Kidney epithelial cell (primary cell): Measurements from ENCODE around the gene STK16. TPM values are rescaled to one million over a fixed set of nuclear protein-coding genes. Genes with fewer than 3 reads are reported as not detected.

Experiments used
- DNase-seq: peaks from one replicate; pipeline ENCODE4 v3.0.0-alpha.2; 2010; ENCODE audit warnings: low read depth
- H3K27me3 ChIP-seq: 2 replicates; pipeline ENCODE4 v1.6.0; 2011; ENCODE audit warnings: low read length; ENCODE audit not compliant: control insufficient read depth, insufficient read depth
- H3K36me3 ChIP-seq: 2 replicates; pipeline ENCODE4 v1.5.1; 2011; ENCODE audit warnings: low read length; ENCODE audit not compliant: control insufficient read depth, insufficient read depth
- H3K4me3 ChIP-seq: 2 replicates; pipeline ENCODE4 v1.5.1; 2011; ENCODE audit warnings: low read depth, mild to moderate bottlenecking, control low read depth, low read length
- total RNA-seq: library from RNA; depleted of rRNA; stranded (reverse); fragments of >200 nt; gene quantifications from 2 replicates; pipeline ENCODE4 v1.2.3, GENCODE V29; 2015
- TF ChIP-seq, protein P1 (sequence below): IDR thresholded peaks from 2 replicates; pipeline ENCODE4 v1.5.1; 2011; ENCODE audit warnings: mild to moderate bottlenecking, moderate library complexity, low read length, control low read depth, inconsistent platforms; ENCODE audit not compliant: insufficient read depth, poor library complexity, severe bottlenecking

Gene STK16
- total RNA-seq, 1 donor from 2014 or later: 30.0 TPM

- H3K27me3 ChIP-seq: no peaks in the 10 kb centered on the region
- no peak for DNase-seq
- TF ChIP-seq, protein P1, sequence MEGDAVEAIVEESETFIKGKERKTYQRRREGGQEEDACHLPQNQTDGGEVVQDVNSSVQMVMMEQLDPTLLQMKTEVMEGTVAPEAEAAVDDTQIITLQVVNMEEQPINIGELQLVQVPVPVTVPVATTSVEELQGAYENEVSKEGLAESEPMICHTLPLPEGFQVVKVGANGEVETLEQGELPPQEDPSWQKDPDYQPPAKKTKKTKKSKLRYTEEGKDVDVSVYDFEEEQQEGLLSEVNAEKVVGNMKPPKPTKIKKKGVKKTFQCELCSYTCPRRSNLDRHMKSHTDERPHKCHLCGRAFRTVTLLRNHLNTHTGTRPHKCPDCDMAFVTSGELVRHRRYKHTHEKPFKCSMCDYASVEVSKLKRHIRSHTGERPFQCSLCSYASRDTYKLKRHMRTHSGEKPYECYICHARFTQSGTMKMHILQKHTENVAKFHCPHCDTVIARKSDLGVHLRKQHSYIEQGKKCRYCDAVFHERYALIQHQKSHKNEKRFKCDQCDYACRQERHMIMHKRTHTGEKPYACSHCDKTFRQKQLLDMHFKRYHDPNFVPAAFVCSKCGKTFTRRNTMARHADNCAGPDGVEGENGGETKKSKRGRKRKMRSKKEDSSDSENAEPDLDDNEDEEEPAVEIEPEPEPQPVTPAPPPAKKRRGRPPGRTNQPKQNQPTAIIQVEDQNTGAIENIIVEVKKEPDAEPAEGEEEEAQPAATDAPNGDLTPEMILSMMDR: no peak
- no peak overlapping the region for H3K4me3 ChIP-seq
- no peaks in the 10 kb centered on the region for H3K36me3 ChIP-seq
Observed at GRCh38 chr2:219247678-219248642, 2.7 kb downstream of the STK16 start.

DNA sequence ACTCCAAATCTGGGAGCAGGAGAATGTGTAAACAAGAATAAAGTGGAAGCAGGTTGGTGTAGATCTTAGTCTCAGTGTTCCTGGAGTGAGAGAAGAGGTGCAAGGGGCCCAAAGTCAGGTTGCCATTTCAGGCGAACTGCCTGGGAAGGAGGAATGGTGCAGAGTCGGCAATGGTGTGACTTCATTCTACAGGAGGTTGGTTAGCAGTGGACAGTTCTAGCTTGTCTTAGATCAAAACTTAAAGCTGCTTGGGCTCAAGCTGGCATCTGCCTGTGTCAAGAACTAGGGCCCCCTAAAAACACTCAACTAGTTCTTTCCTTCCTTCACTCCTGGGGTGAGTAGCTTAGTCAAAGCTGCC is 3.5 kb downstream of the STK16 start:
- no peak for DNase-seq
- no peaks in the 10 kb centered on the region for H3K27me3 ChIP-seq
- no peak overlapping the region for H3K4me3 ChIP-seq
- no peaks in the 10 kb centered on the region for H3K36me3 ChIP-seq
- TF ChIP-seq, protein P1: no peak

GRCh38 chr2:219249203-219249980 is 4.1 kb downstream of the STK16 start:
- Histone ChIP-seq H3K27me3 (peaks cover 5% of the 10 kb centered on the region), H3K4me3 (no peak overlapping the region), H3K36me3 (no peaks in the 10 kb centered on the region)
- DNase-seq: peak; percentile 96
- TF ChIP-seq, protein P1: no peak

GRCh38 chr2:219250049-219250781 is 4.9 kb downstream of the STK16 start:
- H3K27me3 ChIP-seq: peaks cover 9% of the 10 kb centered on the region
- no peak overlapping the region for H3K4me3 ChIP-seq
- DNase-seq: no peak
- no peaks in the 10 kb centered on the region for H3K36me3 ChIP-seq
- TF ChIP-seq, protein P1: no peak

DNA sequence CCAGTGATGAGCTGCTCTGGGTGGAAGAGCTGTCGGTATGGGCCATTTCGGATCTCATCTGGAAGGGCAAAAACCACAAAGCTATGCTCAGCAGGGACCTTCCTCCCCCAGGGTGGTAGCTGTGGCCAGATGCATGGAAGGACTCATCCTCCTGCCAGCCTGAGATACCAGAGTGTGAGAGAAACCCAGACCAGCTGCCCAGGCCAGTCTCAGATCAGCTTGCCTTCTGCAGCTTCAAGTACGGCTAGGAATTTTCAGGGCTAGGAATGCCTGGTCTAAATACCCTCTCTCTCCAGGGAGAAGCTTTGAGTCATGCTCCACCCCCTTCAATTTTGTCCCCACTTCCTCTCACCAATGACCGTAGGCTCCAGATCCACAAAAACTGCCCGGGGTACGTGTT is 6.4 kb downstream of the STK16 start:
- TF ChIP-seq, protein P1: no peak
- Histone ChIP-seq H3K4me3 (no peak overlapping the region), H3K27me3 (peaks cover 9% of the 10 kb centered on the region), H3K36me3 (no peaks in the 10 kb centered on the region)
- DNase-seq: no peak
